HepG2 (cell line): ENCODE results near the gene CHCHD6.

Experiments
- ETS1 ChIP-seq: sonication (generic); formaldehyde crosslinking; IDR thresholded peaks from 2 replicates; pipeline ENCODE4 v1.4.0; 2020; ENCODE audit warnings: missing genetic modification reagents
- PREB ChIP-seq: sonication (generic); formaldehyde crosslinking; IDR thresholded peaks from 2 replicates; pipeline ENCODE4 v1.4.0; 2020; ENCODE audit warnings: missing genetic modification reagents
- TFAP4 ChIP-seq: sonication (generic); IDR thresholded peaks from 2 replicates; pipeline ENCODE4 v1.6.1; 2016; ENCODE audit warnings: low read depth, borderline replicate concordance
- ZBTB8A ChIP-seq: sonication (generic); formaldehyde crosslinking; IDR thresholded peaks from 2 replicates; pipeline ENCODE4 v1.4.0; 2020; ENCODE audit warnings: mild to moderate bottlenecking, low read depth, missing genetic modification reagents, borderline replicate concordance
- ZNF629 ChIP-seq: sonication (generic); formaldehyde crosslinking; conservative IDR thresholded peaks from 2 replicates; pipeline ENCODE4 v1.5.0; 2020; ENCODE audit warnings: missing genetic modification reagents

- TF ChIP-seq ZBTB8A (CRISPR knock-in tag) (no peak), TFAP4 (no peak), ETS1 (CRISPR knock-in tag) (no peak), ZNF629 (CRISPR knock-in tag) (no peak), PREB (CRISPR knock-in tag) (no peak)
These were observed 263.3 kb downstream of the CHCHD6 start for GRCh38 chr3:126967386-126967785.
